ENCODE measurements around the gene RAB3D.
"Not testable (repeated sequence)": the region's sequence is repeated elsewhere in the genome, so short reads cannot be mapped to it uniquely, and the experiment has no call there.

Gene RAB3D, protein sequence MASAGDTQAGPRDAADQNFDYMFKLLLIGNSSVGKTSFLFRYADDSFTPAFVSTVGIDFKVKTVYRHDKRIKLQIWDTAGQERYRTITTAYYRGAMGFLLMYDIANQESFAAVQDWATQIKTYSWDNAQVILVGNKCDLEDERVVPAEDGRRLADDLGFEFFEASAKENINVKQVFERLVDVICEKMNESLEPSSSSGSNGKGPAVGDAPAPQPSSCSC

DNA sequence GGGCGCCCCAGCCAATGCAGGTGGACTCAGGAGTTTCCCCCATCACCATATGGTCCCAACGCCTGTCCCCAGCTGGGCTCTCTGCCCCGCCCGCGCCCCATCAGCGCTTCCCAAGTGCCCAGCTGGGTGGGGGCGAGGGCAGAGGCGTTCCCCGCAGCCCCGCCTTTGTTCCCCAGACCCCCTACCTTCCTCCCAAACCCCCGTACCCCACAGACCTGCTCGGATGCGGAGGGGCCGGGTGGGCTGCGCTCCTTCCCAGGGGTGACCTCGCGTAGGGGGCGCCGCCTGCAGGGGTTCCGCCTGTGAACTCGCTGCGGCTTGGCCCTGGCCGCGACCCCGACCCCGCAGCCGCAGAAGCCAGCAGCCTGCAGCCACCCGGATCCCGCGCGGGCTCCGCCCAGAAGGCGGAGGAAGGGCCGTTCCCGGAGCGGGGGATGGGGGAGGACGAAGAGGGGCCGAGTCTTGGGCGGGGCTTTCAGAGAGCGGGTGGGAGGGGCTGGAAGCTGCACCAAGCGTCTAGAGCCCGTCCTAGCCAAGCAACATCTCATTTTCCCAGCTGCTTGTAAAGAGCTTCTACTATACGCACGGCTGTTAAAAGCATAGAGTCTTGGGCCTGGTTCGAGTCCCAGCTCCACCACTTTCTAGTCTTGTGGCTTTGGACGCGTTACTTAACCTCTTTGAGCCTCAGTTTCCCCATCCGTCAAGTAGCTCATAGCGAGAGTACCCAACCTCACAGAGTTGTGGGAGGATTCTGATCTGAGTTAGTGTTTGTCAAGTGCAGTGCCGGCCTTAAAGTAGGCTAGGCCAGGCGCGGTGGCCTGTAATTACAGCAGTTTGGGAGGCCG, at the start of gene RAB3D:
RAB3D (minus strand) TSS at position 404 of the 845 bp plus-strand sequence. CDS start 2,258 bp downstream, outside the sequence.
- DNase-seq (ENCODE audit: low spot score), result peak; percentile 75

DNA sequence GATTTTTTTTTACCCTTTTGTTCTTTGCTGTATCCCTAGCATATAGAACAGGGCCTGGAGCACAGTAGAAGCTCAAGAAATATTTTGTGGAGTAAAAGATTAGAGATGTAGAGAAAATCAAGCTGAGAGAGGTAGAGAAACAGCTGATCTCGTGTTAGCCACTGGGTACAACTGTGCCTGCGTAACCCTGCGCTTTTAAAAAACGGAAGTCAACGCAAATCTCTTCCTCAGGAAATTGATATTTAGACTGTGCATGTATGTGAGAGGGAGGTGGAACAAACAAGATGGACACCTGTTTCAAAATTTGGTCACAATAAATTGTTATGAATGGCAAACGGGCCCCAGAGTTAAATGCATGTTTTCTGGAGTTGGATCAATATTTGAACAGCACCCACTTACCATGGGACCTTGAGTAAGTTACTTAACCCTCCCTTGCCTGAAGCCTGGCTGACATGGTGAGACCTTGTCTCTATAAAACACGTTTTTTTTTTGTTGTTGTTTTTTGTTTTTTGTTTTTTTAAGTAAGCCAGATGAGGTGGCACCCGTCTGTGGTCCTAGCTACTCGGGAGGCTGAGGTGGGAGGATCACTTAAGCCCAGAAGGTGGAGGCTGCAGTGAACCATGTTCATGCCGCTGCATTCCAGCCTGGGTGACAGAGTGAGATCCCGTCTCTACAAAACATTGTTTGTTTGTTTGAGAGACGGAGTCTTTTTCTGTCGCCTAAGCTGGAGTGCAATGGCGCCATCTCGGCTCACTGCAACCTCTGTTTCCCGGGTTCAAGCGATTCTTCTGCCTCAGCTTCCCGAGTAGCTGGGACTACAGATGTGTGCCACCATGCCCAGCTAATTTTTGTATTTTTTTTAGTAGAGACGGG, 47.9 kb upstream of the RAB3D start:
- DNase-seq (ENCODE audit: low spot score), result no peak

DNA sequence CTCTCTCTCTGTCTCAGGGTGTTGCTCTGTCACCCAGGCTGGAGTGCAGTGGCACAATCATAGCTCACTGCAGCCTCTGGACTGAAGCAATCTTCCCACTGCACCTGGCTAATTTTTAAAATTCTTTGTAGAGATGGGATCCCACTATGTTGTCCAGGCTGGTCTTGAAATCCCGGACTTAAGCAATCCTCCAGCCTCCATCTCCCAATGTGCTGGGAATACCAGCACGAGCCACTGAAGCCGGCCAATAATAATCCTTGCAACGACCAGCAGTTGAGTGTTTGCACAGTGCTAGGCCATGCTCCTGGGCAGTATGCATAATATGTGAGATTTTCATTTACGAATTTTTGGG, 45.3 kb upstream of the RAB3D start:
- DNase-seq (ENCODE audit: low spot score), result no peak

DNA sequence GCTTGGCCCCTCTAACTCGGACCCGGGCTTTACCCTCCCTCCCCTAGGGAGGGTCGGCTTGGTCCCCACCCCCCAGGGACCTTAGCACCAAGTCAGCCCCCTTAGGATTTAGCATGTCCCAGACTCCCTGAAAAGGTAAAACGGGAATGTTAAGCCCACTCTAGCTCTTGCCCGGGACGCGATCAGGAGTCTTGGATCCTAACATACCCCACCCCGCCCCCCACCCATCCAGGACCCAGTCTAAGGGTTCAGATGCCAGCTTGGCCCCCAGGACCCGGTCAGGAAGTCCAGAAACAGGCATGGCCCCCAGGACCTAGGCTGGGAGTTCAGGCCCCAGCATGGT, 44.2 kb upstream of the RAB3D start:
- DNase-seq (ENCODE audit: low spot score), result no peak

DNA sequence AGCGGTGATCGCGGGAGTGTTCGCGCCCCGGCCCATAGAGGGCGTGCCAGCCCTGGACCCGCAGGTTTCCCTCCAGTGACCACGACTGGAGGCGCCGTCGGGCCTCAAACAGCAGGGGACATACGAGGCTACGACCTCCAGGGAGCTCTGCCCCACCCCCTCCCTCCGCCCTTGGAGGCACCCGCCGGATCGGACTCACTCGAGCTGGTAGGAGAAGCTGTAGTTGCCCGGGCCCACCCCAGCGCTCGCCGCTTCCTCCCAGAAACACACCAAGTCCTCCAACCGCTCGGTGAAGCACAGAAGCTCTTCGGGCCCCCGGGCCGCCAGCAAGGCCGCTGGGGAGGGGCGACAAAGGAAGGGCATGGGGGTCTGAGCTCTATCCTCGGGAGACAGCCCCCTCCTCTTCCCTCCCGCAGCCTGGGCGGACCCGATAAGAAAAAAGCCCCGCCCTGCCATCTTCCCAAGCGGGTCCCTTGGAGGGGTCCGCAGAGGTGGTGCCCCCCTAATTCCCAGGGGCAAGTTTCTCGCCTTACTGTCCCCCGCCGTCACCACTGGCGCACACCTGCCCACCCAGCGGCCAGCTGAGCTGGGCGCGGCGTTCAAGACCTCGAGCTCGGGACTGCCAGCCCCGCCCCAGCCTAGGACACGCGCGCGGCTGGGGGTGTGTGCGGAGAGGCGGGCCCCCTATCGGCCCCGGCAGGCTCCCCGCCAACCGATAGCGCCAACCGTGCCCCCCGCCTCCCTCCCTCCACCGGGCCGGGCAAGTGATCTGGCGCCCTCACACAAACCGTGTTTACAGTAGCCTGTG, 43.6 kb upstream of the RAB3D start:
- peak; percentile 18 for DNase-seq (ENCODE audit: low spot score)

DNA sequence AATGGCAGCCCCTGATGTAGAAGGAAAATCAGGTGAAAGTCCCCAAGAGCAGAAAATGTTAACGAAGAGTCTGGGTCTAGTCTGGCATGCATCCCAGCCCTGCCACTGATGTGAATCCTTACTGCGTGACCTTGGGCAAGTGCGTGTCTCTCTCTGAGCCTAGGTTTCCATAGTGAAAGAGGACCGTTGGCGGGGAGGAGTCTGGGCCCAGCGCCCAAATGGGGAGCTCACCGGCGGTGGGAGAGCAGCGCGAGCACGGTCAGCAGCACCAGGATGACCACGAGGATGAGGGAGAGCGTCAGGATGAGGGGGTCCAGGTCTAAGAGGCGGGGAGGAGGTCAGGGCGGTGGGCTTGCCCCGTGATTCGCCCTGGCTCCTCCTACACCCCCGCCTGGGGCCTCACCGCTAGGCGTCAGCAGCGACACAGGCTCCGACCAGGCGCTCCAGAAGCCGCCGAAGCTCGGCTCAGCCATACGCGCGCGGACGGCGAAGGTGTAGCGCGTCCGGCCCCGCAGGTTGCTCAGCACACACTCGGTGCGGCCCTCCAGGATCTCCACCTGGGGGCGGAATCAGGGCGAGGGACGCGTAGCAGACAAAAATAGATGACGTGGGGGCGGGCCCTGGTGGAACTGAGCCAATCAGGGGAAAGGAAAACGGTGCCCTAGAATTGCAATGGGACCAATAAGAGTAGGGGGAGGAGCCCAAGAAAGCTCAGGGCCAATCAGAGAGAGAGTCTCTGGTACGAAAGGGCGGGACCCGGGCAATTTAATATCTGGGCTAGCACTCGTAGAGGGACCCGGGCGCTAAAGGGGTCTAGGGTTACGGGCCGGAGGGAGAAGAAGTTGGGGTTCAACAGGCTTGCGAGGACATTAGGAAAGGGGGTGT, 41.4 kb upstream of the RAB3D start:
- DNase-seq (ENCODE audit: low spot score), result peak; percentile 99

DNA sequence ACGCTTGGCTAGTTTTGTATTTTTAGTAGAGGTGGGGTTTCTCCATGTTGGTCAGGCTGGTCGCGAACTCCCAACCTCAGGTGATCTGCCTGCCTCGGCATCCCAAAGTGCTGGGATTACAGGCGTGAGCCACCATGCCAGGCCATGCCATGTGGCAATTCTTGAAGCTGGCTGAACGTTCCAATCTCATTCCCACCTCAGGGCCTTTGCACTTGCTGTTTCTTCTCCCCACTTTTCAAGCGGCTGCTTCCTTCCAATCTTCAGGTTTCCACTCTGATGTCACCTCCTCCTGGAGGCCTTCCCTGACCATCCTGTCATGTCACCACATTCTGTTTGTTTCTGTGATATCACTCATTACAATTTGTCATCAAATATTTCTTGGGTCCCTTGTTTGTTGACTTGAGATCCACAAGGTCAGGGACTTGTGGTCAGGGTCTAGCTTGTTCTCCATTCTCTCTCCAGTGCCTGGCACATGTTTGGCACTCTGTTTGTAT, 40.4 kb upstream of the RAB3D start:
- no peak for DNase-seq (ENCODE audit: low spot score)

DNA sequence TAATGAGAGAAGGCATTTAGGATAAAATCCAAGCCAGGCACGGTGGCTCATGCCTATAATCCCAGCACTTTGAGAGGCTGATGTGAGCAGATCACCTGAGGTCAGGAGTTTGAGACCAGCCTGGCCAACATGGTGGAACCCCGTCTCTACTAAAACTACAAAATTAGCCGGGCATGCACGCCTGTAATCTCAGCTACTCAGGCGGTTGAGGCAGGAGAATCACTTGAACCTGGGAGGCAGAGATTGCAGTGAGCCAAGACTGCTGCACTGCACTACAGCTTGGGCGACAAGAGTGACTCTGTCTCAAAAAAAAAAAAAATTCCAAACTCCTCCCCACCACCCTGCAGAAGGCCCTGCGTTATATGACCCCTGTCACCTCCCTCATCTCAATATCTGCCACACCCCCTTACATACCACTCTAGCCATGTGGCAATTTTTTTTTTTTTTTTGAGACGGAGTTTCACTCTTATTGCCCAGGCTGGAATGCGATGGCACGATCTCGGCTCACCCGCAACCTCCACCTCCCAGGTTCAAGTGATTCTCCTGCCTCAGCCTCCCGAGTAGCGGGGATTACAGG, 39.9 kb upstream of the RAB3D start:
- not testable (repeated sequence) for DNase-seq (ENCODE audit: low spot score)

DNA sequence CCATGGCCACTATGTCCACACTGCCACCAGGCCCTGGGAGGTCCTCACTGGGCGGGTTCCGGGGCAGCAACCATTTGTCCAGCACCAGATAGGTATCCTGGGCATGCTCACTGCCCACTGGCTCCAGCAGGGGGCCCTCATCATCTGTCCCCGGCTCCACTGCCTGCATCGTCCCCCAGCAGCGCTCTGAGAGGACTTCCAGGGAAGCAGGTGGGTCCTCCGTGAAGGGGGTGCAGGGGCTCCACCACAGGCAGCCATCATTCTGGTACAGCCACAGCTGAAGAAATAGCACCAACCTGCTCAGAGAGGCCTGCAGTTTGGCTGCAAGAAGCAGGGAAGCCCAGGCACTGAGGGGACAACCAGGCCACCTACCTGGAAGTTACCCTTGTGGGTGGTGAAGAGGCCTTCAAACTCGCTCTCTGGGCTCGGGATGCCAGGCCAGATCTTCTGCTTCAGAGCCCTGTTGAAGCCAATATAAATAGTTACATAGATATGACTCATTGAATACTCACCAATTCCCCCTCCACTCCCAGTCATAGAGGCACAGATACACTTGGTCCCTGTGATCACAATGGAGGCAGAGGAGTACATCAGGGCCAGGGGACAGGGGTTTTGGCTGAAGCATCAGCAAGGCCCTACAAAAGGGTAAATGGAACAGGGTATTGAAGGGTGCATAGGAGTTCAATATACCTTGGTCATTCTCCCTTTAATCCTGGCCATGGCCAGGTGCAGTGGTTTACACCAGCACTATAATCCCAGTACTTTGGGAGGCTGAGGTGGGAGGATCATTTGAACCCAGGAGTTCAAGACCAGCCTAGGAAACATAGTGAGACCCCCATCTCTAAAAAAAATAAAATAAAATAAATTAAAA, 39.1 kb upstream of the RAB3D start:
- no peak for DNase-seq (ENCODE audit: low spot score)

DNA sequence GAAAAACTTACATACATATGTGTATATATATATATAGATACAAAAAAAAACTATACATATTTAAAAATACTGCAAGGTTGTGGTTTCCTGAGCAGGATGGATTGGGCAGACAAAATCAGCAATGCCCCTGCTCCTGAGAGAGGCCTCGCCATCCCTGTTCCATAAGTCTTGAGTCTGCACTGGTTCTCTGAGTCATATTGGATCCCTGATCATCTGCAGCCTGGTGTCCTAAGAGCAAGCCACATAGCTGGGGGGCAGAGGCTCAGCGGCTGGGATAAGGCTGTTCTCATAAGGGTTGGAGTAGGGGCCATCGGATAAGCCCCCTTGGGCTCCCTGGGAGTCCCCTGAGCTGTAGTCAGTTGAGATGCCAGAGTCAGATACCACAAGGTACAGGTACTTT, 38.3 kb upstream of the RAB3D start:
- no peak for DNase-seq (ENCODE audit: low spot score)

DNA sequence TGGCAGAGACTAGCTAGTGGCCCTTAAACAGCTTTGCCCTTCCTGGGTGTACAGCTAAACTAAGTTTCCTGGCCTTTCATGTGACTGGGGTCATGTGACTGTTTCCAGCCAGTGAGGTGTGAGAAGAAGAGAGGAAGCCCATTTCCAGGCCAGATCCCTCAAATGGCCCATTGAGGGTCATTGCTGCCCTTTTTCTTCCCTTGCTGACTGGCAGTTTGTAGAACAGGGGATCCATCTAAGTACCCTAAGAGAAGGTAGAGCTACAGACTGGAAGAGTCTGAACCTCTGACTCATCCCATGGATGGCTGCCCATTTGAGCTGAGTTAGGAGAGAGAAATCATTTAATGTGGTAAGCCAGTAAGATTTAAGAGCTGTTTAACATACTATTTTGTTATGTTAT, 37.8 kb upstream of the RAB3D start:
- DNase-seq (ENCODE audit: low spot score), result peak; percentile 14

DNA sequence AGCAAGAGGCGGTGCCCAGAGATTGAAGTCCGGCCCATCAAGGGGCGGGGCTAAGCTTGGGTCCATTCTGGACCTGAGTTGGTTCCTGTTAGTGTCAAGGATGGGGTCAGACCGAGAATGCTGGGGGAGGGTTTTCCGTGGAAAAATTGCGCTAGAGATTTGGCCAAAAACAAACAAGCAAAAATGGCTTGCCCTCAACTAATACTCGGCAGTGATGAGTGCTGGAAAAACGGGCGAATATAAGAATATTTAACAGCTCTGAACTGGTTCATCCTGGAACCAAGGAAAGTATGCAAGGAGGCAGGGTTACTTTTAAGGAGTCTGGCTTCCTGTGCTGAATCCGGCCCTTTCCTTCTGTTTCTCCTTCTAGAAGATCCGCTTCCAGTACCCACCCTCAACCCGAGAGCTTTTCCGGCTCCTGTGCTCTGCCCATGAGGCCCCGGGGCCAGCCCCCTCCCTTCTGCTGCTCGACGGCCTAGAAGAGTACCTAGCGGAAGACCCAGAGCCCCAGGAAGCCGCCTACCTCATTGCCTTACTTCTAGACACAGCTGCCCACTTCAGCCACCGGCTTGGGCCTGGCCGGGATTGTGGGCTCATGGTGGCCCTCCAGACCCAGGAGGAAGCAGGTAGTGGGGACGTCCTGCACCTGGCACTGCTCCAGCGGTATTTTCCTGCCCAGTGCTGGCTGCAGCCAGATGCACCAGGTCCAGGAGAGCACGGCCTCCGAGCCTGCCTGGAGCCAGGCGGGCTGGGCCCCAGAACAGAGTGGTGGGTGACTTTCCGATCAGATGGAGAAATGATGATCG, 35.9 kb upstream of the RAB3D start:
- peak; percentile 74 for DNase-seq (ENCODE audit: low spot score)

DNA sequence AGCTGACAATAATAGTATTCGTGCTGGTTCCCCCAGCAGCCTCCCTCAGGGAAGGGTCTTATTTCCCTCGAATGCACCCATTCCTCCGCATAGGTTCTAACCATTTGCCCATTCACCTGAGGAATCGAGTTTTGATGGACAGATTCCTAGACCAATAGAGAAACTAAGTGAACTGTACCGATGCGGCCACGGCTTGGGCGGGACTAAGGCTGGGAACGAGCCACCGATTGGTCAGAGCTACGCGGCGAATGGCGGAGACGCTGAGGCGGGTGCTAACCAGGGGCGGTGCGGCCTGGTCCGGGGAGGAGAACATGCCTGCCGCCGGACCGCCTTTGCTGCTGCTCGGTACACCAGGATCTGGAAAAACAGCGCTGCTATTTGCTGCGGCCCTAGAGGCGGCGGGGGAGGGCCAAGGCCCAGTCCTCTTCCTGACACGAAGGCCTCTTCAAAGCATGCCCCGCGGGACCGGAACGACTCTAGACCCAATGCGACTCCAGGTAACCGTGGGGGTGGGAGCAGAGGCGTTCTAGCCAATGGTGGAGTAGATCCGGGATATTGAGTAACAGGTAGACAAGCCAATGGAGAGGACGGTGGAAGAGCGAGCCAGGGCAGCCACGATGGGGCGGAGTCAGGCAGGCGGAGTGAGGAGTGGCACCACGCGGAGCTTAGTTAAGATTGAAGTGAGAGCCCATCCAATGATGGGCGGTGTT, 35.1 kb upstream of the RAB3D start, which contains the start of gene SWSAP1:
SWSAP1 (plus strand) TSS at position 234 of the 710 bp plus-strand sequence; CDS start at position 249, 15 bp downstream.
- peak; percentile 99 for DNase-seq (ENCODE audit: low spot score)

DNA sequence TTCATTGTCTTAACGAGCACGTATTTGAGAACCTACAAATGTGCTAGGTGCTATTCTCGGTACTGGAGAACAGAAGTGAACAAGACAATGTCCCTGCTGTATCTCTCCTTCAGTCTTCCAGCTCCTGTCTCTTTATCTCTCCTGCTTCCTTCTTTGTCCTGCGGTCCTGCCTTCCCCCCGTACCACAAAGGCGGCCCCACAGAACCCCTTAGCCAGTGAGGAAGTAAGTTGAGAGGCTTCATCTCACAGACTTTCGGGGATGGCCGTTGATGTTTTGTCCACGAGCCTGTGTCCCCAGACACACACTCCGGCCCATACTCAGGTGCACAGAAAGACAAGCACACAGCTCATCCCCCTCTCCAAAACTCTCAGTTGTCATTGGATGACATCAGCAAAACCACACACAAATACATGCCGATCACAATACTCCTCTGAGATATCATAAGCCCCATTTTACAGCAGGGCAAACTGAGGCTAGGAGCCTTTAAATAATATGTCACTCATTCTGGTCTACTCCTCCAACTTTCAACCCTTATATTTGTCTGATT, 34.5 kb upstream of the RAB3D start:
- DNase-seq (ENCODE audit: low spot score), result no peak

DNA sequence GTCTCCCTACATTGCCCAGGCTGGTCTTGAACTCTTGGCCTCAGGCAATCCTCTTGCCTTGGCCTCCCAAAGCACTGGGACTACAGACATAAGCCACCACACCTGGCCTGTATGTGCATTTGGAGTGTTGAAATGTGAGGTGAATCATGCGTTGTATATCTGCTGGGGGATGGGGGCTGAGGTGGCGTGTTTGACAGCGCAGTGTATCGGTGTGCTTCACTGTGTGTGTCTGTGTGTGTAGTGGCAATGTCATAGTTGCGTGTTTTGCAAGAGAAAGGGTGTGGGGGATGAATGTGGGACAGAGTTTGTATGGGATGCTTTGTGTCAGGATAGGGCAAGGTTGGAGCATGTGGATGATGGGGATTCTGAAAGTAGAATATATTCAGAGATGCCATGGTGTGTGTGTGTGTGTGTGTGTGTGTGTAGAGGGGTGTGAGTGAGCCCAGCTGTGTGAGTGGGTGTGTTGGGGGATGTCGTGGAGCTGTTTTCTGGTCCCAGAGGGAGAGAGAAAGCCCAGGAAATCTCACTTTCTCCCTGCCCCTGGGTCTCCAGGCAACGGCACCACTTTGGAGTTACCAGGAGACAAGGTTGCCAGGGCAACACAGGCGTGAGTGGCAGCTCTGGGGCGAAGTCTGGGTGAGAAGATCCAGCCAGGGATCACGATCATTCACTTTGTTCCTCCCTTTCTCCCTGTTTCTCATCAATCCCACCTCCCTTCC, 33.9 kb upstream of the RAB3D start:
- no peak for DNase-seq (ENCODE audit: low spot score)

DNA sequence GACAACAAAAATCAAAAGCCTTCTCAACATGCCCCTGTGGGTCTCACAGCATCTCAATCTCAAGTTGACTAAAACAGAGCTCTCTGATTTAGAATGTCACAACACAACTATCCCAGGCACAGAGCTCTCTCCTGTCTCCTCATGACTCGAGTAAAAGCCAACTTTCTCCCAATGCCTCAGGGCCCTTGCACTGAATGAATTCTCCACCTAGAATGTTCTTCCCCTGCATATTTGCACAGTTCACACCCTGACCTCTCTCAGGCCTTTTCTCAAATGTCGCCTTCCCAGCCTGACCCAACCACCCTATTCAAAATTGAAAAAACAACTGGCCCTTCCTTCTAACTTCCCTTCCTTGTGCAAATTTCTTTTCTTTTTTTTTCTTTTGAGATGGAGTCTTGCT, 31.3 kb upstream of the RAB3D start:
- DNase-seq (ENCODE audit: low spot score), result no peak

DNA sequence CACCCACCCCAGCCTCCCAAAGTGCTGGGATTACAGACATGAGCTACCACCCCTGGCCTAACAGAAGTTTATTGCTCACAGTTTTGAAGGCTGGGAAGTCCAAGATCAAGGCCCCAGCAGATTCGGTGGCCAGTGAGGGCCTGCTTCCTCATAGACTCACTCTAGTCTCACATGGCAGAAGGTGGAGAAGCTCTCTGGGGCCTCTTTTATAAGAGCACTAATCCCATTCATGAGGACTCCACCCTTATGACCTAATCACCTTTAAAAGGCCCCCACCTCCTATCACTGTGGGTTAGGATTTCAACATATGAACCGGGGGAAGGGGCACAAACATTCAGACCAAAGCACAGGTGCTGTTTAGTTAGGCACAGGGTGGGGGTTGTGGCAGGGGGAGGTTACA, 28.1 kb upstream of the RAB3D start:
- DNase-seq (ENCODE audit: low spot score), result no peak
